NCI-H2196 (cell line): Measurements from ENCODE around the gene TMEM37.

Source experiments
- DNase-seq: peaks from one replicate; lab custom pipeline; 2025; ENCODE audit not compliant: unreplicated experiment; lab: John Stamatoyannopoulos, UW

The TMEM37 gene

GRCh38 chr2:119451336-119452050, 19.8 kb downstream of the TMEM37 start:
- no peak for DNase-seq

- DNase-seq = no peak
Observed at GRCh38 chr2:119453972-119454593, 22.4 kb downstream of the TMEM37 start.

- DNase-seq = no peak
Observed at GRCh38 chr2:119455066-119455718, 23.5 kb downstream of the TMEM37 start.

GRCh38 chr2:119460076-119460475, 28.4 kb downstream of the TMEM37 start:
- DNase-seq = no peak

GRCh38 chr2:119461811-119462210, 30.2 kb downstream of the TMEM37 start:
- DNase-seq = no peak

GRCh38 chr2:119462574-119462973, 30.9 kb downstream of the TMEM37 start:
- no peak for DNase-seq

GRCh38 chr2:119463136-119463535, 31.5 kb downstream of the TMEM37 start:
- DNase-seq = no peak

GRCh38 chr2:119463990-119464389, 32.3 kb downstream of the TMEM37 start:
- no peak for DNase-seq

GRCh38 chr2:119464981-119465380, 33.3 kb downstream of the TMEM37 start:
- DNase-seq = peak; percentile 44

- DNase-seq = no peak
Observed at GRCh38 chr2:119465687-119466086, 34.0 kb downstream of the TMEM37 start.

GRCh38 chr2:119466373-119466772, 34.7 kb downstream of the TMEM37 start:
- no peak for DNase-seq

- DNase-seq = no peak
Observed at GRCh38 chr2:119468154-119468955, 36.7 kb downstream of the TMEM37 start.

- DNase-seq = no peak
Observed at GRCh38 chr2:119469131-119469530, 37.5 kb downstream of the TMEM37 start.

- peak; percentile 58 for DNase-seq
Observed at GRCh38 chr2:119469661-119470297, 38.1 kb downstream of the TMEM37 start.

- DNase-seq = no peak
Observed at GRCh38 chr2:119472749-119473148, 41.1 kb downstream of the TMEM37 start.

- DNase-seq = no peak
Observed at GRCh38 chr2:119473621-119474370, 42.1 kb downstream of the TMEM37 start.

- DNase-seq = no peak
Observed at GRCh38 chr2:119474371-119475224, 42.9 kb downstream of the TMEM37 start.

- no peak for DNase-seq
Observed at GRCh38 chr2:119475225-119475856, 43.7 kb downstream of the TMEM37 start.

GRCh38 chr2:119475857-119476244, 44.2 kb downstream of the TMEM37 start:
- no peak for DNase-seq
